ENCODE results near the gene KCTD6.

GRCh38 chr3:58469096-58469495 lies 22.8 kb upstream of the KCTD6 start:
- TF ChIP-seq, protein P1, sequence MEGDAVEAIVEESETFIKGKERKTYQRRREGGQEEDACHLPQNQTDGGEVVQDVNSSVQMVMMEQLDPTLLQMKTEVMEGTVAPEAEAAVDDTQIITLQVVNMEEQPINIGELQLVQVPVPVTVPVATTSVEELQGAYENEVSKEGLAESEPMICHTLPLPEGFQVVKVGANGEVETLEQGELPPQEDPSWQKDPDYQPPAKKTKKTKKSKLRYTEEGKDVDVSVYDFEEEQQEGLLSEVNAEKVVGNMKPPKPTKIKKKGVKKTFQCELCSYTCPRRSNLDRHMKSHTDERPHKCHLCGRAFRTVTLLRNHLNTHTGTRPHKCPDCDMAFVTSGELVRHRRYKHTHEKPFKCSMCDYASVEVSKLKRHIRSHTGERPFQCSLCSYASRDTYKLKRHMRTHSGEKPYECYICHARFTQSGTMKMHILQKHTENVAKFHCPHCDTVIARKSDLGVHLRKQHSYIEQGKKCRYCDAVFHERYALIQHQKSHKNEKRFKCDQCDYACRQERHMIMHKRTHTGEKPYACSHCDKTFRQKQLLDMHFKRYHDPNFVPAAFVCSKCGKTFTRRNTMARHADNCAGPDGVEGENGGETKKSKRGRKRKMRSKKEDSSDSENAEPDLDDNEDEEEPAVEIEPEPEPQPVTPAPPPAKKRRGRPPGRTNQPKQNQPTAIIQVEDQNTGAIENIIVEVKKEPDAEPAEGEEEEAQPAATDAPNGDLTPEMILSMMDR (IDR thresholded peaks at IDR 0.05; ENCODE audit: low read depth, low read length): no peak
- TF ChIP-seq EZH2phosphoT487 (IDR thresholded peaks at IDR 0.05; ENCODE audit: low read depth): no peak
